HG03159 (cell line): ENCODE data around the gene AKR1E2.
"Not testable (repeated sequence)": the region's sequence is repeated elsewhere in the genome, so short reads cannot be mapped to it uniquely, and the experiment has no call there.

ENCODE experiments used
- ATAC-seq: cut with Tn5 transposase; IDR thresholded peaks from one replicate; pipeline ENCODE4 v1.9.1; 2021; ENCODE audit warnings: mild to moderate bottlenecking, moderate library complexity; ENCODE audit not compliant: unreplicated experiment

The AKR1E2 gene

DNA sequence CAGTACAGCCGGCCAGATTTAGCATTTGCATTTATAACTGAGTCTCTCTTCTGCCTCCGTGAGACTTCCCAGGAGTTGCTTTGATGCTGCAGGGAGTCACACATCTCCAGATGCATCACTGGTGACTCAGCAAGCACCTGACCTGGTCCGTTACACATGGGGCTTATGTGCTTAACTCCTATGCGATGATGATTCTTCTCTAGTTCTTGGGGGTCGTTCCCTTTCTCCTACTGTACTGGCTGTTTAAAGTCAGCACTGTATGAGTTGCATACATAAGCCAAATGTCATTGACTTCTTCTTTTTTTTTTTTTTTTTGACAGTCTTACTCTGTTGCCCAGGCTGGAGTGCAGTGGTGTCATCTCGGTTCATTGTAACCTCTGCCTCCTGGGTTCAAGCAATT lies 13.0 kb upstream of the AKR1E2 start:
- ATAC-seq: no peak

DNA sequence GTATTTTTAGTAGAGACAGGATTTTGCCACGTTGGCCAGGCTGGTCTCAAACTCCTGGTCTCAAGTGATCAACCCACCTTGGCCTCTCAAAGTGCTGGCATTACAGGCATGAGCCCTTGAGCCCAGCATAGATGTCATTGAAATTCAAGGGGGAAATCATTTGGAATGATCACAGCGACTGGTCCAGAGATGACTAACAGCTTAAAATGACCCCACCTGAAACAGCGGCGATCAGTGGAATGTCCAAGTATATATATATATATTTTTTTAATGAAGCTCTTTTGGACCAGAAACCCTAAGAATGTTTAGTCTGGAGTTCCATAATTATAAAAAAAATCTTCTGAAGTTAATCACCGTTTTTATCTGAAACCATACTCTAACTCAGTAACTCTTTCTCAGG lies 12.5 kb upstream of the AKR1E2 start:
- ATAC-seq: no peak

DNA sequence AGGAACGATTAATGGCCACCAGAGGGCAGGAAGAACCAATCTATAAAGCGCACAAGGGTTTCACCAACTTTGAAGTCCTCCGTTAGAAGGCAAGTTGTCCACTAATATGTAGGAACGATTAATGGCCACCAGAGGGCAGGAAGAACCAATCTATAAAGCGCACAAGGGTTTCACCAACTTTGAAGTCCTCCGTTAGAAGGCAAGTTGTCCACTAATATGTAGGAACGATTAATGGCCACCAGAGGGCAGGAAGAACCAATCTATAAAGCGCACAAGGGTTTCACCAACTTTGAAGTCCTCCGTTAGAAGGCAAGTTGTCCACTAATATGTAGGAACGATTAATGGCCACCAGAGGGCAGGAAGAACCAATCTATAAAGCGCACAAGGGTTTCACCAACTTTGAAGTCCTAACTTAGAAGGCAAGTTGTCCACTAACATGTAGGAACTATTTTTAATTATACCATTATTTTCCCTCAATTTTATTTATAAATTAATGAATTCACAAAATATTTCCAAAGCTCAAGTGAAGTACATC lies 10.3 kb upstream of the AKR1E2 start:
- ATAC-seq: not testable (repeated sequence)

DNA sequence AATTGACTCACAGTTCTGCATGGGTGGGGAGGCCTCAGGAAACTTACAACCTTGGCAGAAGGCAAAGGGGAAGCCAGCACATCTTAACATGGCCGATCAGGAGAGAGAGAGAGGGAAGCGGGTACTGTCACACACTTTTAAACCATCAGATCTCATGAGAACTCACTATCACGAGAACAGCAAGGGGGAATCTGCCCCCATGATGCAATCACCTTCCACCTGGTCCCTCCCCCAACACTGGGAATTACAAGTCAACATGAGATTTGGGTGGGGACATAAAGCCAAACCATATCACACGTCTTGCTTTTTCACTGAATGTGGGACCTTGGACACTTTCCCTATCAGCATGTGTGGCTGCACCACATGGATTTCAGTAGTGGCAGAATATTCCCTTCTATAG lies 9.0 kb upstream of the AKR1E2 start:
- no peak for ATAC-seq

DNA sequence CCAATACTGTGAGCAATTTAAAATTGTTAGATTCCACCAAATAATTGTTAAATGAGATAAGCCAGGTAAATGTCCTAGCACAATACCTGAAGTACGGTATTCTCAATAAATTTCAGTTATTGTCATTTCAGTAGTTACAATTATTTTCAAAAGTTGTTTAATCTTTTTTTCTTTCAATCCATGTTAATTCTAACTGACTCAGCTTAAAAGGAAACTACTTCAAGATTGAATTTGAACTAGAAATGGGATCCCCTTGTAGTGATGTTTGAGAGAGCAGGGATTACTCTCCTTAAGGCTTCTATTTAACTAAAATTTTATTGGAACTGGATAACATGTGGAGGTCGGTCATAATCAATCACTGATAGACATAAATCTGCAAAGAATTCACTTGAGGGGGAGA lies 6.9 kb upstream of the AKR1E2 start:
- ATAC-seq: no peak

DNA sequence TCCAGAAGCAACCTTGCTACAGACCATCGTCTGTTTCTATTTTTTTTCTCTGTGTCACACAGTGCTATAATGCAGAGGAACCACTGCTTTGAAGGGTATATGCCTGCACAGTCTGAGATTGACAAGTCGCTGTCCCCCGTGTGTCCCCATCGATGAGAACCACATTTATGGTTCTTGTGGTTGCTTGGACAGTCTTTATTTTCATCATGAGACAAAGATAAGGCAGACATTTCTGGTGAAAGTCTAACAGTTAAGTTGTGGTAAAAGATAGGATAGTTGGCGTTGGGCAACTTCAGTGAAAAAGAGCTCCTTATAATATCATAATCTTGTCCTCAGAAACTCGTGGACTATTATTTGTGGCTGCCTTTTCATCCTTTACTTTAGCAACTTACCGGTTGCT lies 6.3 kb upstream of the AKR1E2 start:
- ATAC-seq: no peak

DNA sequence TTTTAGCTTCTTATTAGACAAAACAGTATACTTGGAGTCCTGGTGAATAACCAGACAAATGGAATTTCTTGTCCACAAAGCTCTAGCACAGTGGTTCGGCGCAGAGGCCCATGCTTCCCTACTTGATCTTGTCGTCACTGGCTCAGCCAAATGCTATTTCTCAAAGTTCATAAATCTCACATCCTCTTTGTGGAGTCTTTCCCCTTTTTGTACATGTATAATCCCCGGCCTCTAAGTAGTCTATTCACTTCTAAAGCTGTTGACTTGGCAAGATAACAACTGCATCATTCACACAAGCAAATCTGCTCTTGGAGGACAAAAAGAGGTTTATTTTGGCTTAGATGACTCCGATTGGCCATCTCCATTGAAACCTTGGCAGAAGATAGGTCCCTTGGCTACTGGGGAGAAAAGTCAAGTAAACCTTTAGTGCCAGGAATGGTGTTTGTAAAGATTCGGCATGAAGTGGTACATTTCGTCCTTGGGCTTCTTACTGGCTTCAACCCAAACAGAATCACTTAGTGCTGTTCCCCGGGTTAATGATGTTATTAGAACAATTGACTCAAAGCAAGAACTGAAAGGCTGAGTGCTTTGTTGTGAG lies 5.1 kb upstream of the AKR1E2 start:
- no peak for ATAC-seq

DNA sequence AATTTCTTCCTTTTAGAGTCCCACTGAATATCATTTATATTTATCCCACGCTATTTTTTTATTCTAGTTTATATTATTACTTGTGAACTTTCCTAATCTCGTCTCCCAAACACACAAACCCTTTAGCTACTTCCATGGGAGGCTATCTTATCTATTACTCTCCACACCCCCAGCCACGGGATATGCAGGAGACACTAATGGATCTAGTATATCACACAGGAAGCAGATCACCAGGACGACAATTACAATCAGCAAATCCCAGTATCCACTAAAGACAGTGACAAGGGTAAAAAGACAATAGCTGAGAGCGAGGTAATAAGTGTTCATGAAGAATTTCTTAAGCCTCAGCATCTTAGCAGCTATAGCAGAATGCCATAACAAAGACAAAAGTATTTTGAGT lies 3.8 kb upstream of the AKR1E2 start:
- ATAC-seq: no peak

DNA sequence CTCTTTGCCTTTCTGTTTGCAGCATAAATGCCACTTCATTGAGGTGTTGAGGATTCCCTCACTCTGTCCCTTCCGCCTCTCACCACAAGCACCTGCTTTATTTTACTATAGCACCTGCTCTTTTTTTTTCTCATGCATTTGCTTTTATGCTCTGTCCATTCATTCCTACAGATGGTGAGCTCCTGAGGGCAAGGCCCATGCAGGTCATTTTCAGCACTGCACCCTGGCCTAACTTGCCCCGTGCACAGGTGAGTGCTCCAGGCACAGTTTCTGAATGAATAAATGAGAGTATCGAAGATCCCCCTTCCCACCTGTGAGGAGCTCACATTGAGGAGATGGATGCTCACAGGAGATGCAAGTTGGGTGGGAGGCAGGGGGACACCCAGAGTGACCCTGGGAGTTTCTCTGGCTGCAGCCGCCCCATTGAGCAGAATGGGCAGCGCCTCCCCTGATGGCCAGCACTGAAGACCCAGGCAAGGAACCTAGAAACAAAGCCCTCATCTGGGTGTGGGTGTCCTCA lies 1.2 kb upstream of the AKR1E2 start:
- ATAC-seq: no peak

DNA sequence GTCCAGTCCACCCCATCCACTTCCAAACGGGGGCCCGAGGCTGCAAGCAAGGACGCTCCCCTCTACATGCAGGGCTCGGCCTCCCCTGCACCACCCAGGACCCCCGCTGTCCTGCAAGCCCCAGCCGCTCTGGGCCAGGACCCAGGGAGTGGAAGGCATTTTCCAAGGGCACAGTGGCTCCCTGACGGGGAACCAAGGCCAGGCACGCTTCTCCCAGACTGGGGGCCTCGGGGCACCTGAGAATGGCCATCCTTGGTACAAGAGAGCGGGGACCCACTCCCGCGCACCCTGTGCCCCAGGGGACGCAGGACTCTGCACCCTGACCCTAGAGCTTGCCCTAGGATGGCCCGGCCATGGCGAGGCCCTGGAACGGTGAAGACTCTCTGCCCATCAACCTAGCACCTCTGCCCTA lies 545 bp upstream of the AKR1E2 start:
- ATAC-seq: no peak

DNA sequence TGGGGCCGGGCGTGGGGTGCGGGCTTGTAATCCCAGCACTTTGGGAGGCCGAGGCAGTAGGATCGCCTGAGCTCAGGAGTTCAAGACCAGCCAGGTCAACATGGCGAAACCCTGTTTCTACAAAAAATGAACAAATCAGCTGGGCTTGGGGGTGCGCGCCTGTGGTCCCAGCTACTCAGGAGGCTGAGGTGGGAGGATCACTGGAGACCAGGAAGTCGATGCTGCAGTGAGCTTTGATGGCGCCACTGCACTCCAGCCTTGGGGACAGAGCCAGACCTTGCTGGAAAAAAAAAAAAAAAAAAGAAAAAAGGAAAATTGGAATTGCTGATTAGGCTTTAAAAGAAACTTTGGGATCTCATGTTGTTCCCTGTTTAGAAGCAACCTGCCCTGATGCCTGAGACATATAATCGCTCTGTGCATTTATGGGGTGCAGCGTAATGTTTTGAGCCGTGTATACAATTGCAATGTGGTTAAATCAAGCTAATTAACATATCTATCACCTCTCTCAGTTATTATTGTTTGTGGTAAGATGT lies 851 bp downstream of the AKR1E2 start:
- no peak for ATAC-seq

DNA sequence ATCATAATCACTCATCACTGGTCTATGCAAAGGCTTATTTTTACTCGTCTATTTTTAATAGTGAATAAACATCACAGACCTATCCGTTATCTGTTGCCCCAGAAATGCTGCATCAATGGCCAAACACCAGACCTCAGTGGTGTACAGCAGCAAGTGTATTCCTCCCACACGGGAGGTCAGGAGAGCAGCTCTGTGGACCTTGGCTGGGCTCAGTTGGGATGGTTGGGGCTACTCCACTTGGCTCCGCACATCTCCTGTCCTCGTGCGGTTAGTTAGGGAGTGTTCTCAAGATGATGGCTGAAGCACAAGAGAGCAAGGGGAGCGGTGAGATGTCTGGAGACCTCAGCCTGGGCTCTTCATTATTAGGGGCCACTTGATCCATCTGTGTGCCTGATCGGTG lies 2.0 kb downstream of the AKR1E2 start:
- ATAC-seq: no peak

DNA sequence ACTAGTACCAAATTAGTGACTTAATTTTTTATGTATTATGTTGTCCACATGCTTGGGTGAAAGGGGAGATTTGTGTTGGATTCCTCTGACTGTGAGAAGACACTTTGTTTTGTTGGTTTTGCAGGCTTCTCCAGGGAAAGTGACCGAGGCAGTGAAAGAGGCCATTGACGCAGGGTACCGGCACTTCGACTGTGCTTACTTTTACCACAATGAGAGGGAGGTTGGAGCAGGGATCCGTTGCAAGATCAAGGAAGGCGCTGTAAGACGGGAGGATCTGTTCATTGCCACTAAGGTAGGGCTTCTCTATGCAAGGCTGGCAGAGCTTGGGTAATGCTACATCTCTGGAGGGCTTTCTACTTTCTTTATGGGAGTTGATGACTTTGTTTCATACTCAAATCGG lies 4.5 kb downstream of the AKR1E2 start:
- no peak for ATAC-seq

DNA sequence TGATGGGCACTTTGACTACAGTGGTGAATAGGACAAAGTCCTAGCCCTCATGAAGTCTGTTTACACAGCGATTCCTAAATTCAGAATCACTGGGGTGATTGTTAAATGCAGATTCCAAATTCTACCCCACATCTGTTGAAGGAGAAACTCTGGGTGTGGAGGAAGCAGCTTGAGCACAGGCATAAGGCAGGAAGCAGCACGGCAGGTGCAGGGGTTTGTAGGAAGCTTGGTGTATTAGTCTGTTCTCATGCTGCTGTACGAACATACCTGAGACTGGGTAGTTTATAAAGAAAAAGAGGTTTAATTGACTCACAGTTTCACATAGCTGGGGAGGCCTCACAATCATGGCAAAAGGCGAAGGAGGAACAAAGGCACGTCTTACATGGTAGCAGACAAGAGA lies 5.1 kb downstream of the AKR1E2 start:
- no peak for ATAC-seq

DNA sequence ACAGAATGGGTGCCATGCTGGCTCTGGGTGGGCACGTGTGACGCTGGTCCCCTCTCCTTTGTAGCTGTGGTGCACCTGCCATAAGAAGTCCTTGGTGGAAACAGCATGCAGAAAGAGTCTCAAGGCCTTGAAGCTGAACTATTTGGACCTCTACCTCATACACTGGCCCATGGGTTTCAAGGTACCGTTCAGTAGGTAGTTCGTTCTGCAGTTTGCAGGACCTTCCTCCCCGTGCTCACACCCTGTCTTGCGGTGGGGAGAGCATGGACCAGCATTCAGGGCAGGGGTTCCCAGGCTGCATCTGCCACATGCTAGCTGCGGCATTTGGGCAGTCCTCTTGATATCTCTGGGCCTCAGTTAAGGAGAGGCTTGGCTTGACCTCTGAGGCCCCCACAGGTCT lies 7.3 kb downstream of the AKR1E2 start:
- ATAC-seq: no peak

DNA sequence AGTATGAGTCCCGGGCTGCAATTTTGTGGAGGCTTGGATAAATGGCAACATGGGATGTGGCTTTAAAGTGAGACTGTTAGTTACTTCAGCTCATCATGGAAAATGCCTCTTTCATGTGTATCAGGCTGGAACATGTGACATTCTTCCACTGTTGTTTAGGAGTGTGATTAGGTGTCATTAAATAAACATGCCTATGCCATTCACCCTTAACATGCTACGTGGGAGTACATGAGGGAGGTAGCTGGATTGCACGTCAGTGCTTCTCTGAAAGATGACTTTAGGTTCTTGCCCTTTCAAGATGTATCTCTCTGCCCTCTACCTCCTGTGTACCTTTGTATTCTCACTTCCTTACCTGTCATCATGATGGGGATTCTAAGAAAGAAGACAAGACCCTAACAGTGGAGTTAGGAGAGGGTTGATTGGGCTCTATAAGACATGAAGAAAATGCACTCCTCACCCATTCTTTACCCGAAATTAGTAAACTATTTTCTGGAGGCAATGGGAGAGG lies 8.9 kb downstream of the AKR1E2 start:
- ATAC-seq: no peak

DNA sequence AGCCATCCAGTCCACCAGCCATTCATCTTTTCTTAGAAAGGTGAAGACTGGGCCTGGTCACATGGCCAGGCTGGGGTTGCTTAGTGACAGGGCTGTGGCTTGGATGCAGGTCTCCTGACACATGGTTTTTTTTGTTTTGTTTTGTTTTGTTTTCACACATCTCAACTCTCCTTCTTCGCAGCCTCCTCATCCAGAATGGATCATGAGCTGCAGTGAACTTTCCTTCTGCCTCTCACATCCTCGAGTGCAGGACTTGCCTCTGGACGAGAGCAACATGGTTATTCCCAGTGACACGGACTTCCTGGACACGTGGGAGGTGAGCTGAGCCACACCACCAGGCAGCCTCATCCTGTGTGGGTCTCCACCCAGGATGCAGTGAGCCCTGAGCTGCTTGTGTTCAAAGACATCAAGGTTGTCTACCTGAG lies 9.5 kb downstream of the AKR1E2 start:
- no peak for ATAC-seq

DNA sequence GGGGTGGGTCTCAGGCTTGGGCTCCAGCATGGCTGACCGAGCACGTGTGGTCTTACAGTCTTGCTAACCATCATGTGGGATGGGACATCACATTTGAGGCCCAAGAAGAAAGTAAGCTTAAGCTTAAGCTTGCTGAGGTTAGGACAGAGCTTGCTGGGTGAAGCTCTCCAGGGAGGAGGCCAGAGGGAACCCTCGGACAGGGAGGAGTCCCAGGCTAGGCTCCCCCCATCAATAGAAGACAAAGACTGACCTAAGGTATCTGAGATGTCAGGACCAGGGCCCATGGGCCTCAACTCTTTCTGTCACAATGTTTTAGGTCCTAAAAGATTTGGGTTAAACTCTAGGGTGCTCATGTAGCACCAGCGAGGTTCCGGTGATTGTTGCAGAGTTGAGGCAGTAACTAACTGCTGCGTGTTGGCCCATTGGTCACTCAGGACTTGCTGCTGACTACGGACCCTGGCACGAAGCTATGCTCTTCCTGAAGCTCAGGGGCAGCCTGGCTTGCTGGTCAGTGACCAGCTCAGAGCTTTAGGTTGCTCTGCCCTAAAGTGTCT lies 10.5 kb downstream of the AKR1E2 start:
- ATAC-seq: no peak

DNA sequence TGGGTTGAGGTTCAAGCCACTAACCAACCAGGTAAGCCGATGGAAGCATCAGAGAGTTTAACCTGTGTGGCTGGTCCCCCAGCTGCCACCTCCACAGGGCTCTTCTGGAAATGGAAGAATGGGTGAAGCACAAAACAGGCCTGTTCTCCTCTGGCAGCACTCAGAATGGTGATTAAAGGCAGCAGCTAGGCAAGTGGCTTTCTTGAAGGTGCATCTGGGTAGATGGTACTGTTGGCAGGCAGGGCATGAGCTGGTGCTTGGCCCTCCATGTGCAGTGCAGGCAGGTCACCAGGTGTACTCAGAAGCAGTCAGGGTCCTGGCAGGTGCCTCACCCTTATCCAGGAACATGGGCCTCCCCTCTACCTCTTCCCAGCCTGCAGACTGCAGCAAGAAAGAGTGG lies 11.5 kb downstream of the AKR1E2 start:
- no peak for ATAC-seq

DNA sequence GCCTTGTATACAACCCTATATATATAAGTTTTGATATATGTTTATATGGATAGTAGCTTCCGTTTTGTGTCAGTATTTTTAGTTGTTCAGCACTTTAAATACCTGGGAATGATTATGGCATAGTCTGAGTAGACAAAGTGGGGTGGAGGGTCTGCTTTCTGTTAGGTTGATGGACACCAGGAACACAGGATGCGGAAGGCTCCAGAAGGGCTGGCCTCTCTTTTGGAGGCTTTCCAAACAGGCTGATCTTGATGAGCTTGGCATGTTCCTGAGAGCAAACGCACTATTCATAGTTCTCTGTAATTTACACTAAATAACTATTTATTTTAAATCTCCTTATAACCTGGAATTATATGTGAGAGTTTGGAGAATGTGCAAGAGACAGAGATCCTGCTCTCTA lies 12.7 kb downstream of the AKR1E2 start:
- ATAC-seq: no peak

DNA sequence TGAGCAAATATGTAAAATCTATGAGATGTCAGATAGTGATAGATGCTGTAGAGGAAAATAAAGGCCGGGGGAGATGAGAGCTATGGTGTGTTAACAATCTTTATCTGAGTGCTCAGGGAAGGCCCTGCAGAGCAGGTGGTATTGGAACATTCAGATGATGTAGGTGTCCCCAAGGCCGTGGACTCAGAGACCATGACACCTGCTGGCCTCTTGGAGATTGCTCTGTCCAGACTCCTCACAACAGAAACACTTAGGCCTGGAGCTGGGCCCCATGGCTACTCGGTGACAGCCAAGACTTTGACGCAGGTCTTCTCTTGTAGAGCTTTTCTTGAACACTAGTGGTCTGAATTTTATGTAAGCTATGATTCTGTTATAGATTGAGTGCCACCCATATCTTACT lies 13.3 kb downstream of the AKR1E2 start:
- ATAC-seq: no peak

DNA sequence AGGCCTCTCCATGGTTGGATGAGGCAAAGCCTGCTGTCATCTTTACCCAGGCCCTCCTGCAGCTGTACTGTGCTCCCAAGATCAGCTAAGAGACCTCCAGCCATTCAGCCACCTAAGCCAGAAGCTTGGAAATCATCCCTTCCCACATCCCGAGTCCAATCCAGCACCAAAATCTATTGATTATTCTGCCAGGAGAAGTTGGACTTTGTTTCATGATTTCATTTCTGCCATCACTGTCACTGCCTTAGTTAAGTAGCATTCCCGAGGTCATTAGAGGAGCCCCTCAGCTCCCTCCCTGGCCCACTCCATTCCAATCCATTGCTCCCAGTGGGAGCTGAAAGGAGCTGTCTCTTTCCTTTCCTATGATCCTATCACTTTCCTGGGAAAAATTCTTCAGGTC lies 14.1 kb downstream of the AKR1E2 start:
- no peak for ATAC-seq
